Activated naive CD8-positive, alpha-beta T cell treated with anti-CD3 and anti-CD28 coated beads, Interleukin-2, amount 50 U/mL, for 16 hours (primary cell): ENCODE results near the gene CPN2.

ENCODE experiments used
- DNase-seq: peaks from one replicate; pipeline ENCODE4 v3.0.0-alpha.2; 2020; ENCODE audit warnings: low read depth, low spot score

The CPN2 gene

DNA sequence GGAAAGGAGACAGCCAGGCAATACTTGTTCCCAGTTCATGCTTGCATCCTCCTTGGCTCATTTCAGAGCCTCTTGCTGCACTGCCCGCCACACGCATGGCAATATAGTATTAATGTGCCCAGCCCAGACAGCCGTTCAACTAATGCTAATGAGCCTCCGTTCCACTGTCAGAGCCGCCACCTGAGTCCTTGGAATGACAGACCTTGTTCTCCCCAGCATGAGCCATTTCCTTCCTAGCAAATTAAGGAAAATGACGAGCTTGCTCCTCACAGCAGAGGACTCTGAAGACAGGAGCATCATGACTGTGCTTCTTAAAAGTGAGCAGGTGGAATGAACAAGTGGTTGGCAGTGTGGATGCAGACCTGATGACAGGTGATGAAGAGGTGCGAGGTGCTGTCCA, 29.2 kb upstream of the CPN2 start:
- no peak for DNase-seq

GRCh38 chr3:194379651-194380050, 28.5 kb upstream of the CPN2 start:
- DNase-seq, result no peak

GRCh38 chr3:194379231-194379630, 28.1 kb upstream of the CPN2 start:
- DNase-seq, result no peak

- DNase-seq, result no peak
Observed at GRCh38 chr3:194377708-194378107, 26.6 kb upstream of the CPN2 start.

GRCh38 chr3:194376241-194376560, 25.1 kb upstream of the CPN2 start:
- DNase-seq, result no peak

DNA sequence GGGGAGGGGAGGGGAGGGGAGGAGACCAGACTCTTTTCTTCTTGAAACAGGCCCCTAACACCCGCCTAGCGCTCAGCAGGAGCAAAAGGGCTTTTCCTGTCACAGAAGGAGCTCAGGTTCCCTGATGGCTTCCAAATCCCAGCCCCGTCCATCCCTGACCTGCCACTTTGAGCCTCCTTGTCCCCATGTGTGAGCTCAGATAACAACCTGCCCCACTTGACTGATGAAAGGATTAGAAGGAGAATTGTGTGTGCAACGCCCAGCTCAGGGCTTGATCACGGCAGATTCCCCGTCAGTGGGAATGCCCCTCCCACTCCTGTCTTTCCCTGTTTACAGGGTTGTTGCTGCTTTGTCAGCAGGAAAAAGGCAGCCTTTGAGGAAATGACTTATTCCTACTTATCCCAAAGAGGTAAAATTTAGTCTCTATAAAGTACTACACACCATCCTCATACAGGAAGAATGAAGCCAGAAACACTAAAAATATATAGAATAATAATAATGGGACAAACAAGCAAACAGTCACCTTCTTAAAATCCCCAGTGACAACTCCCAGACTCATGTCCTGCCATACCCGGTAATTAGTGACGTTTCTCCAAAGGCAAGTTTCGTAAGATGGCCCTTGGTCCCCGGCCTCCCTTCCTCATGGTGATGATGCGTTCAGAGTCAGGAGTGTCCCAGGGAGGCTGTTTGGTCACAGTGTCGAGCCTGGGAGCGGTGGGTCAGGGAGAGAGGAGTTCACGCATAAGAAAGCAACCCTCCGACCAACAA, 24.5 kb upstream of the CPN2 start:
- DNase-seq, result no peak

GRCh38 chr3:194374935-194375334, 23.8 kb upstream of the CPN2 start:
- DNase-seq, result no peak

DNA sequence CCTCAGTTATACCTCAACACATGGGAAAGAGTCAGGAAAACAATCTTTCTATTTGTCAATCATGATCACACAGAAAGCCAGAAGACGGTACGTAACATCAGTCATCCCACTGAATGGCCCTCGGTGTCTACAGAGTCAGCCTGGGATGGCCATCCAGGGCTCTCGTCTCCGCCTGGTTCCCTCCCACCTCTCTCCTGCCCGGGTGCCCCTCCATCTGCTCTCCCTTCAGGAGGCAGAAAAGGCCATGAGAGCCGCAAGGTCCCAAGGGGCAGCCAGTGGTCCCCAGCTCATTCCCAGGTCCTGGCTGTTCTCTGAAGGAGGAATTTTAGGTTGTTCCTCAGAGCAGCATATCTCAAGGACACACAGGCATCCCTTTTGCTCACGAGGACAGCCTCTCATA, 22.8 kb upstream of the CPN2 start:
- DNase-seq, result no peak

GRCh38 chr3:194373028-194373427, 21.9 kb upstream of the CPN2 start:
- DNase-seq, result no peak

DNA sequence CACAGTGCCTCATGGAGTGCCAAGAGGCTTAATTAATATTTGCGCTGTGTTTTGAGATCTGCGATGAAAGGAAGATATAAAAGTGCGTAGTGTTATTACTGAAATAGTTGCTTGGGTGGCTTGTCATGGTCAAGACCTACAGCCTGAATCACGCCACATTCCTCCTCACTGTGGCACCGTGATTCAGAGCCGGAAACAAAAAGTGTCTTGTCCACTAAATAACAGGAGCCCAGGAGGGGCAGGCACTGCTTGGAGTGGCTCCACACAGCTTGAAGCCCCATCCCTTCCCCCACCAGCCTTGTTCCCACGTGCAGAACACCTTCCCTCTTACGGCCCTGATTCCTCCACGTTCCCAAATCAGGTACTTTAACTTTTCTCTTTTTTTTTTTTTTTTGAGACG, 19.6 kb upstream of the CPN2 start:
- no peak for DNase-seq

- DNase-seq, result no peak
Observed at GRCh38 chr3:194369522-194370279, 18.6 kb upstream of the CPN2 start, which contains the start of gene LRRC15. Gene LRRC15 (minus strand): TSS chr3:194369743. CDS start chr3:194361043, 8,700 bp downstream.

DNA sequence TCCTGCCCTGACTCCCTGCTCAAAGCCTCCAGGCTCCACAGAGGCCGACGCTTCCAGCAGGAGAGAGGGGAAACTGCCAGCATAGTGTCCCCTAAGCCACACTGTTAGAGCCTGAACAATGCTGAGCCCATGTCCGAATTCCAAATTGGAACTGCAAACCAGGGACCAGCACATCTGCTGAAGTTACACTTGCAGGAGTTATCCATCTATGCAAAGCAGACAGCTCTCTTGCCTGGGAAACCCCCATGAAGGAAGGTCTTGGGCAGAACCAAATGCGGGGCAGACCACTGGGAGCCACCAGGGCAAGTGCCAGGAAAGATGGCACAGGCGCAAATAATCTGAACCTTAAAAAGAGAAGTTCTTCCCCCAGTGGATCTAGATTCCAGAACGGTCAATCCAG, 17.8 kb upstream of the CPN2 start:
- no peak for DNase-seq

- DNase-seq, result no peak
Observed at GRCh38 chr3:194367992-194368841, 17.1 kb upstream of the CPN2 start.

GRCh38 chr3:194365978-194366490, 14.9 kb upstream of the CPN2 start:
- no peak for DNase-seq

DNA sequence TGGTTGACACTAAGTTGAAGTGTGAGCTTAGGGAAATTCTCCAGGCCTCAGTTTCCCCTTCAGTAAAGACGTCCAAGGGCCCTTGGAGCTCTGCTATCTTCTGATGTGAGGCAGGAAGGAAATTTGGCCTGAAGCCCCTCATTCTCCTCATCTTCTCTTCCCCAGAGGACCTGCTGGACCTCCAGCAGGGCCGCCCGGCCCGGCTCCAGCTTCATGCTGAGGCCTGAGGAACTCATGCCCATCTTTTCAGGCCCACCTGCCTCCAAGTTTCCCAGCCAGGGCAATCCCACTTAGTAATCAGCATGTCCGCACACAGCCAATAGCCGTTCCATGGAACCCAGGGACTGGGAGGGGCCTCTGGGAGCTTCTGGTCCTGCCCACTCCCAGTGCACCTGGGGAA, 14.4 kb upstream of the CPN2 start:
- DNase-seq, result no peak

DNA sequence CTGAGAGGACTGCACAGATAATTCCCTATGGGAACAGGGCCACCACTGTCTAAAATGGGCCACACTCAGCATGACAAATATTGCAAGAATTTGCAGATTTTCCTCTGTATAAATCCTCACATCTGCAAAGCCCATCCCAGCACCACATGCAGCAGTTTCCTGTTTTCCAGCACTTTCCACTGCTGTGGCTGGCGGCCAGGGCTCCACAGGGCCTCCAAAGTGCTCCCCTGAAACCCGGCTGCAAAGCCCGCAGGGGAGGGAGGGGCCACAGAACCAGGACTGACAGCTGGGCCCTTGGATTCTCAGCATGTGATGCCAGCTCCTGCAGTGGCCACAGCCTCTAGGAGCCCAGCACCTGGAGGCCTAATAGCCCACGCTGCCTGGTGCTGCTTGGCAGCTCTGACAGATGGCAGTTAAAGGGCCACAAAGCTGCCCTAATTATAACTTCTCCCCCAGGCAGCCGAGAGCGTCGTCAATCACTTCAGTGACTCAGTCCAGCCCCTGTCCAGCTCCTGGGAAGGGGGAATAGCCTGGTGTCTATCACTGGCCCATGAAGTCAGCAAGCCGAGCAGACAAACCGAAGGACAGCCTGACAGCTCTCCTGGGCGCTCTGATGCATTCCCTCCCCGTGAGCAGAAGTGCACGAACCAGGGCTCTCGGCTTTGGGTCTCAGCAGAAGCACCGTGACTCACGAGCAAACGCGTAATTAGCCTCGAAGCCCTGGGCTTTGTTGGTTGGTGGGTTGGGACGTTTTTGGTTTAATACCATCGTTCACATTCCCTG, 13.7 kb upstream of the CPN2 start:
- no peak for DNase-seq

- DNase-seq, result no peak
Observed at GRCh38 chr3:194364314-194364651, 13.2 kb upstream of the CPN2 start.

DNA sequence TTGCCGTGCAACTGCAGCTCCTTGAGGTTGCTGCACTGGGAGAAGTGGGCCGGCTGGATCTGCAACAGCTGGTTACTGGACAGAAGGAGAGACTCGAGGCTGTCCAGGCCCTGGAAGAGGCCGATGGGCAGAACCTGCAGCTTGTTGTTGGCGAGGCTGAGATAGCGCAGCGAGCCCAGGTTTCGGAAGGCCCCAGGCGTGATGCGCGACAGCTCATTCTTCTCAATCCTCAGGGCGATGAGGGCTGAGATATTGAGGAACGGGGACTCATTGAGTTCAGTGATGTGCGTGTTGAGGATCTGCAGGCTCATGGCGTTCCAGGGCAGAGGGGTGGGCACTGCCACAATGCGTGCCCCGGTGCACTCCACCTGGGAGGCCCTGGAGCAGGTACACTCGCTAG, 9.4 kb upstream of the CPN2 start:
- DNase-seq, result no peak

GRCh38 chr3:194357681-194358080, 6.6 kb upstream of the CPN2 start:
- DNase-seq, result no peak

DNA sequence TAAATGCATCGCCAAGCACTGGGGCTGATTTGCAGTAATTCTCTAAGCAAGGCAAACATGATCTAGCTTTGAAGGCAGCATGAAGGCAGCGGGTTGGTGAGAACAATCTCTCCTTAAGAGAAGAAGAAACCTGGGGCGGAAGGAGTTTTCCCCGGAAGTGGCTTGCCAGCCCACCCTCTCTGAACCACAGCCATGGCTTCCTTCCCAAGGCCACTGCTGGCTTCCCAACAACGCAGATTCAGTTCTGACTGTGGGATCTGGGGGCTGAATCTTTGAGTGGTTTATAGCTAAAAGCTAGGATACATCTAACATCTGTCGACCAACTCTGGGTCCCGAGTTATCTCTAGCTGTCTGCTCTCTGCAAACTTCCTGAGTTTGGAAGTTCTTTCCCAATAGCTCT, 4.3 kb upstream of the CPN2 start:
- DNase-seq, result no peak

DNA sequence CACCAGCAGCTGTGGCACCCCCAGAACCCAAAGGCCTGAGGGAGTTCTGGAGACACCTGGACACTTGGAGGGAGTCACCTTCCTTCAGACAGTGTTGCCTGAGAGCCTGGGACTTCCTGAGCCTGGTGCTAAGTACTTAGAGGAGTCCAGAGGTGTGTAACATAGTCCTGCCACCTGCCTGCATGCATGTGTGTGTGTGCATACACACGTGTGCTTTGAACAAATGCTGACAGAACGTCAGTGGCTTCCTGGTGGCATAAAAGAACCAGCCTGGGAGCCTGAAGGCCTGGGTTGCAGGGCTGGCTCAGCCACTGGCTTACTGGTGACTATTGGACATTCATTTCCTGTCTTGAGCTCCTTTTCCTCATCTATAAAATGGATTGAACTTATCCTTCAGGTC, 3.2 kb upstream of the CPN2 start:
- no peak for DNase-seq
